Keratinocyte (primary cell): ENCODE measurements around the gene IL1RAPL2. TPM values are rescaled to one million over a fixed set of nuclear protein-coding genes. Genes with fewer than 3 reads are reported as not detected.

ENCODE experiments used
- DNase-seq: peaks from one replicate; pipeline ENCODE4 v3.0.0-alpha.2; 2011; ENCODE audit warnings: low read depth, missing footprints, low spot score
- FAIRE-seq: peaks from 2 replicates; lab custom pipeline; 2011; peaks lifted over from hg19 to GRCh38; lab: Jason Lieb, UNC
- H2AFZ ChIP-seq: 2 replicates; pipeline ENCODE4 v1.6.0; 2012; ENCODE audit warnings: low read length, control low read depth, inconsistent platforms; ENCODE audit not compliant: control insufficient read depth
- H3K27ac ChIP-seq: 2 replicates; pipeline ENCODE4 v1.5.1; 2011; ENCODE audit warnings: low read length; ENCODE audit not compliant: control insufficient read depth, insufficient read depth
- H3K27me3 ChIP-seq: 3 replicates; pipeline ENCODE4 v1.6.0; 2011; ENCODE audit warnings: low read length; ENCODE audit not compliant: control insufficient read depth, insufficient read depth; ENCODE audit errors: extremely low read depth
- H3K36me3 ChIP-seq, 2 experiments: 2 replicates in 1 of 2; 3 replicates in 1 of 2; pipeline ENCODE4 v1.5.1; 2011; ENCODE audit warnings: low read length in 2 of 2, mild to moderate bottlenecking in 1 of 2; ENCODE audit not compliant: control insufficient read depth in 2 of 2, insufficient read depth in 2 of 2; ENCODE audit errors: extremely low read depth in 1 of 2
- H3K4me1 ChIP-seq: 3 replicates; pipeline ENCODE4 v1.5.1; 2011; ENCODE audit warnings: low read length; ENCODE audit not compliant: control insufficient read depth, insufficient read depth; ENCODE audit errors: extremely low read depth
- H3K4me2 ChIP-seq: 3 replicates; pipeline ENCODE4 v1.6.0; 2011; ENCODE audit warnings: low read depth, low read length; ENCODE audit not compliant: control insufficient read depth, insufficient read depth; ENCODE audit errors: extremely low read depth
- H3K4me3 ChIP-seq, 3 experiments: fragments of 200-600 bp in 1 of 3; sonication (generic) in 1 of 3; 2 replicates in 2 of 3; 3 replicates in 1 of 3; pipeline ENCODE4 v1.5.1; 2011 to 2016; ENCODE audit warnings: low read length in 3 of 3, mild to moderate bottlenecking in 3 of 3, control low read depth in 2 of 3, inconsistent platforms in 1 of 3, low read depth in 1 of 3, mixed read lengths in 1 of 3, mixed run types in 1 of 3, moderate library complexity in 1 of 3; ENCODE audit not compliant: control insufficient read depth in 2 of 3, insufficient read depth in 2 of 3; ENCODE audit errors: extremely low read depth in 1 of 3
- H3K79me2 ChIP-seq: 2 replicates; pipeline ENCODE4 v1.6.0; 2012; ENCODE audit warnings: low read length; ENCODE audit not compliant: control insufficient read depth, insufficient read depth
- H3K9ac ChIP-seq: 3 replicates; pipeline ENCODE4 v1.6.0; 2011; ENCODE audit warnings: low read length; ENCODE audit not compliant: control insufficient read depth, insufficient read depth; ENCODE audit errors: extremely low read depth
- H3K9me1 ChIP-seq: 3 replicates; pipeline ENCODE4 v1.6.0; 2011; ENCODE audit warnings: low read length; ENCODE audit not compliant: control insufficient read depth, insufficient read depth; ENCODE audit errors: extremely low read depth
- H3K9me3 ChIP-seq: 2 replicates; pipeline ENCODE4 v1.5.1; 2012; ENCODE audit warnings: low read depth, low read length; ENCODE audit not compliant: control insufficient read depth
- H4K20me1 ChIP-seq: 3 replicates; pipeline ENCODE4 v1.6.0; 2011; ENCODE audit warnings: low read length; ENCODE audit not compliant: control insufficient read depth, insufficient read depth; ENCODE audit errors: extremely low read depth
- CTCF ChIP-seq, 3 experiments: IDR thresholded peaks in 1 of 3; conservative IDR thresholded peaks in 1 of 3; optimal IDR thresholded peaks in 1 of 3; 2 replicates in 2 of 3; 3 replicates in 1 of 3; pipeline versions ENCODE3 to v1.5.1; 2011; ENCODE audit warnings: low read length in 3 of 3, mild to moderate bottlenecking in 3 of 3, moderate library complexity in 2 of 3, control low read depth in 1 of 3, inconsistent platforms in 1 of 3; ENCODE audit not compliant: insufficient read depth in 2 of 3; ENCODE audit errors: extremely low read depth in 1 of 3
- EZH2 ChIP-seq: IDR thresholded peaks from one replicate; pipeline ENCODE4 v1.6.1; 2012; ENCODE audit warnings: inconsistent platforms, mild to moderate bottlenecking, low read length, moderate library complexity
- dilution Hi-C: fragments of 300-500 bp; cut with MboI; formaldehyde crosslinking; loops from one replicate; pipeline ENCODE4 v1.7.0; 2020; ENCODE audit warnings: low sequenced_read_pairs; ENCODE audit not compliant: extremely low pct_ligation_motif_present
- polyA plus RNA-seq, 5 experiments: library from polyadenylated mRNA; depleted of rRNA in 3 of 5; stranded (reverse) in 3 of 5; stranded (forward) in 1 of 5; unstranded in 1 of 5; fragments of >200 nt; gene quantifications; 1 replicate in 1 of 5; 2 replicates in 3 of 5; 3 replicates in 1 of 5; pipeline versions ENCODE4 v1.2.1 to v1.2.3, GENCODE V29; 2011 to 2012; ENCODE audit warnings: missing spikeins in 2 of 5, low read depth in 1 of 5, low replicate concordance in 1 of 5

The IL1RAPL2 gene
- polyA plus RNA-seq, 1 donor (not counting 4 experiments of a cell fraction or from before 2014, with no cell fraction given) = 0.24 TPM

GRCh38 chrX:105646592-105647372, 1080.8 kb downstream of the IL1RAPL2 start:
- no peak for TF ChIP-seq CTCF (optimal IDR thresholded peaks at IDR 0.05 in 1 of 3, IDR thresholded peaks at IDR 0.05 in 1 of 3, conservative IDR thresholded peaks at IDR 0.05 in 1 of 3; ENCODE audit: extremely low read depth in 1 of 3, insufficient read depth in 2 of 3, low read length in 3 of 3)
- TF ChIP-seq EZH2 = no peak
- H3K4me3 ChIP-seq = no peak overlapping the region
- DNase-seq = no peak
- H3K9ac ChIP-seq = no peak overlapping the region
- H3K27me3 ChIP-seq = no peaks in the 10 kb centered on the region
- no peak overlapping the region for H3K27ac ChIP-seq
- dilution Hi-C loops = no loop called here
- no peaks in the 10 kb centered on the region for H3K79me2 ChIP-seq
- H3K9me1 ChIP-seq = no peaks in the 10 kb centered on the region
- H3K9me3 ChIP-seq = no peaks in the 10 kb centered on the region
- no peak overlapping the region for H3K4me2 ChIP-seq
- no peaks in the 10 kb centered on the region for H3K36me3 ChIP-seq
- no peaks in the 10 kb centered on the region for H4K20me1 ChIP-seq
- no peak for FAIRE-seq
- H2AFZ ChIP-seq = no peak overlapping the region
- H3K4me1 ChIP-seq = peaks cover 7% of the 10 kb centered on the region

- FAIRE-seq = no peak
These were observed 1081.8 kb downstream of the IL1RAPL2 start for GRCh38 chrX:105647749-105648148.

More at GRCh38 chrX:105647749-105648148, 1081.8 kb downstream of the IL1RAPL2 start:
- Histone ChIP-seq H3K4me3 (no peak overlapping the region), H3K9me1 (no peaks in the 10 kb centered on the region), H3K27me3 (no peaks in the 10 kb centered on the region), H3K79me2 (no peaks in the 10 kb centered on the region), H2AFZ (no peak overlapping the region), H3K4me2 (no peak overlapping the region), H3K9me3 (no peaks in the 10 kb centered on the region), H3K9ac (no peak overlapping the region), H4K20me1 (no peaks in the 10 kb centered on the region), H3K36me3 (no peaks in the 10 kb centered on the region), H3K4me1 (peaks cover 7% of the 10 kb centered on the region), H3K27ac (no peak overlapping the region)
- no peak for DNase-seq
- no peak for TF ChIP-seq CTCF (optimal IDR thresholded peaks at IDR 0.05 in 1 of 3, IDR thresholded peaks at IDR 0.05 in 1 of 3, conservative IDR thresholded peaks at IDR 0.05 in 1 of 3; ENCODE audit: extremely low read depth in 1 of 3, insufficient read depth in 2 of 3, low read length in 3 of 3)
- dilution Hi-C loops = no loop called here
